HG03108 (cell line): Measurements from ENCODE around the gene CELSR1.

Experiments
- ATAC-seq: cut with Tn5 transposase; IDR thresholded peaks from one replicate; pipeline ENCODE4 v1.9.1; 2021; ENCODE audit warnings: moderate library complexity; ENCODE audit not compliant: unreplicated experiment

Gene CELSR1

GRCh38 chr22:46366801-46367706 is 170.4 kb downstream of the CELSR1 start:
- ATAC-seq, result no peak

- ATAC-seq, result no peak
Observed at GRCh38 chr22:46366327-46366731, 171.1 kb downstream of the CELSR1 start.

GRCh38 chr22:46365166-46365624 is 172.2 kb downstream of the CELSR1 start:
- ATAC-seq, result no peak

GRCh38 chr22:46364341-46365165 is 172.9 kb downstream of the CELSR1 start:
- ATAC-seq, result no peak

- ATAC-seq, result no peak
Observed at GRCh38 chr22:46363611-46364321, 173.7 kb downstream of the CELSR1 start.

GRCh38 chr22:46362934-46363515 is 174.4 kb downstream of the CELSR1 start:
- ATAC-seq, result no peak

GRCh38 chr22:46362203-46362933 is 175.1 kb downstream of the CELSR1 start:
- no peak for ATAC-seq

GRCh38 chr22:46361826-46362202 is 175.6 kb downstream of the CELSR1 start:
- ATAC-seq, result no peak

- ATAC-seq, result no peak
Observed at GRCh38 chr22:46360891-46361290, 176.5 kb downstream of the CELSR1 start.

GRCh38 chr22:46360097-46360496 is 177.3 kb downstream of the CELSR1 start:
- ATAC-seq, result no peak

GRCh38 chr22:46359362-46359761 is 178.1 kb downstream of the CELSR1 start:
- no peak for ATAC-seq

- no peak for ATAC-seq
Observed at GRCh38 chr22:46358766-46359165, 178.7 kb downstream of the CELSR1 start.

GRCh38 chr22:46357711-46358520 is 179.5 kb downstream of the CELSR1 start:
- no peak for ATAC-seq

GRCh38 chr22:46356496-46357480 is 180.6 kb downstream of the CELSR1 start:
- no peak for ATAC-seq

GRCh38 chr22:46355996-46356471 is 181.4 kb downstream of the CELSR1 start:
- no peak for ATAC-seq

- no peak for ATAC-seq
Observed at GRCh38 chr22:46355369-46355995, 181.9 kb downstream of the CELSR1 start.

- ATAC-seq, result no peak
Observed at GRCh38 chr22:46354993-46355305, 182.5 kb downstream of the CELSR1 start.
